Ovary (tissue), 9 donors: ENCODE results near the gene DPYSL4. TPM values are rescaled to one million over a fixed set of nuclear protein-coding genes. Genes with fewer than 3 reads are reported as not detected.

Experiments
- DNase-seq, 5 donors: peaks; one replicate each; pipeline ENCODE4 v3.0.0-alpha.2; 2019 to 2020
- H3K27ac ChIP-seq, 2 donors: fragments of 200-600 bp; one replicate each; pipeline versions ENCODE4 v1.5.1 to v1.8.0; 2019 to 2022
- H3K27me3 ChIP-seq: fragments of 200-600 bp; one replicate; pipeline ENCODE4 v1.8.0; 2022
- H3K36me3 ChIP-seq: fragments of 200-600 bp; sonication (generic); one replicate; pipeline ENCODE4 v1.5.1; 2019
- H3K4me1 ChIP-seq: one replicate; pipeline ENCODE4 v1.8.1; 2013; ENCODE audit warnings: mild to moderate bottlenecking, moderate library complexity; ENCODE audit not compliant: insufficient read depth
- H3K4me3 ChIP-seq: fragments of 200-600 bp; sonication (generic); one replicate; pipeline ENCODE4 v1.5.1; 2017
- H3K9me3 ChIP-seq, 2 donors: fragments of 200-600 bp in 1 of 2; sonication (generic) in 1 of 2; one replicate each; pipeline versions ENCODE4 v1.5.1 to v1.8.1; 2013 to 2019; ENCODE audit warnings: mild to moderate bottlenecking in 1 of 2, moderate library complexity in 1 of 2
- EP300 ChIP-seq: sonication (generic); formaldehyde crosslinking; IDR thresholded peaks from one replicate; pipeline ENCODE4 v1.6.1; 2017; ENCODE audit warnings: antibody characterized with exemption
- POLR2A ChIP-seq: fragments of 450-650 bp; IDR thresholded peaks from one replicate; pipeline ENCODE4 v1.6.1; 2017; ENCODE audit warnings: antibody characterized with exemption, mild to moderate bottlenecking, moderate library complexity
- WGBS, 3 donors: extraction: QIAGEN DNeasy Blood & Tissue Kit in 1 of 3; methylation state at CpG; one replicate each; pipeline versions ENCODE4 v1.1.5 to v1.1.7; 2013 to 2017; 5-methylcytosine and 5-hydroxymethylcytosine counted together
- intact Hi-C, 4 donors: fragments of 100-400 bp; cut with DNase I; formaldehyde crosslinking; loops; one replicate each; pipeline versions ENCODE4 v1.11.0 to v1.15.1; 2022 to 2023
- polyA plus RNA-seq, 2 donors: library from polyadenylated mRNA; stranded (reverse); fragments of 200-250 nt in 1 of 2; fragments of 350-450 nt in 1 of 2; fragmentation: Illumina TruSeq in 1 of 2; extraction: RNeasy Lipid Tissue Mini Kit (QIAGEN cat#74804) in 1 of 2; gene quantifications; one replicate each; pipeline ENCODE4 v1.2.3, GENCODE V29; 2013 to 2014
- total RNA-seq, 7 donors: library from RNA; depleted of rRNA in 2 of 7; stranded (reverse); fragments of >200 nt in 2 of 7; fragmentation: NEBNext Ultra II Directional in 3 of 7; extraction: Animal tissue kit (Norgen Biotek cat#: 25700) in 3 of 7; gene quantifications; one replicate each; pipeline versions ENCODE4 v1.1.0 to v1.2.4, GENCODE V29; 2016 to 2023
- TF ChIP-seq, protein P1 (sequence below), 3 donors: fragments of 450-650 bp in 2 of 3; fragments of 200-600 bp in 1 of 3; IDR thresholded peaks; one replicate each; pipeline versions ENCODE4 v1.5.1 to v1.8.0; 2016 to 2022; ENCODE audit warnings: antibody characterized with exemption in 3 of 3, mild to moderate bottlenecking in 1 of 3
- donor health status: DM: no; HTN: no; CAD: no; lungs with moderate emphysema.
- donor health status: DM: no; HTN: no; CAD: no.
- donor health status: Bipolar disorder and iron deficiency.
- donor health status: DM: yes; HTN: yes; CAD: no.
- donor health status: DM: no; HTN: no; CAD: no.
- donor health status: DM: yes; HTN: yes; CAD: no.

Gene DPYSL4
- total and polyA plus RNA-seq, 9 donors: 0.27 to 7.0 (median 1.7) TPM

DNA sequence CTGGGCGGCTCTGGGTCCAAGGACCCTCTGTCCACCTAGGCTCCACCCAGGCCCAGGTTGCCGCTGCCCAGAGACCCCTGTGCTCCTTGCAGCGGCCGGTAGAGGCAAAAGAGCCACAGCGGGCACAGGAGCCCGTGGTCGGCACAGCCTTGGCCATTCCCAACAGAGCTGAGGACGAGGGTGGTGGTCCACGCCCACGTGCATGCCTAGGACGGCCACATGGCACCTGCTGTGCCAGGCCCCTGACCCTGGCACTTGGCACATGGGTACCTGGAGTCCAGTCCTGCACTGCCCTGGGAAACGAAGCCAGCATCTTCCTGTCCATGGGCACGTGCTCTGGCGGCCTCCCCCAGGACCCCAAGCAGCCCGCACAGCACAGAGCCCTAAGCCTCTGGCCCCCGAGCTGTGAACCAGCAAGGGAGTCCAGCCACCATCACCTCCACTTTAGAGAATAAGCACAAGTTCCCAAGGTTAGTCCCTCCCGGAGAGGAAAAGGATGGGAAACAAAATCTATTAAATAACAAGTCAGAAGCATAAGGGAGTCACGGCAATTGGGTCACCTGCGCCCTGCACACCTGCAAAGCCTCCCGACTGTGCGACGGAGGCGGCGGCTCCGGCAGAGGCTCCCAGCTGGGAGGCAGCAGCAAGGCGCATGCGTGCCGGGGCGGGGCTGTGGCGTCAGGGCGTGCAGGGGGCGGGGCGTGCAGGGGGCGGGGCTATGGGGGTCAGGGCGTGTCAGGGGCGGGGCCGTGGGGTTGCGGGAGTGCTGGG lies 61.9 kb downstream of the DPYSL4 start:
- intact Hi-C loops: no loop called here
- TF ChIP-seq, protein P1, sequence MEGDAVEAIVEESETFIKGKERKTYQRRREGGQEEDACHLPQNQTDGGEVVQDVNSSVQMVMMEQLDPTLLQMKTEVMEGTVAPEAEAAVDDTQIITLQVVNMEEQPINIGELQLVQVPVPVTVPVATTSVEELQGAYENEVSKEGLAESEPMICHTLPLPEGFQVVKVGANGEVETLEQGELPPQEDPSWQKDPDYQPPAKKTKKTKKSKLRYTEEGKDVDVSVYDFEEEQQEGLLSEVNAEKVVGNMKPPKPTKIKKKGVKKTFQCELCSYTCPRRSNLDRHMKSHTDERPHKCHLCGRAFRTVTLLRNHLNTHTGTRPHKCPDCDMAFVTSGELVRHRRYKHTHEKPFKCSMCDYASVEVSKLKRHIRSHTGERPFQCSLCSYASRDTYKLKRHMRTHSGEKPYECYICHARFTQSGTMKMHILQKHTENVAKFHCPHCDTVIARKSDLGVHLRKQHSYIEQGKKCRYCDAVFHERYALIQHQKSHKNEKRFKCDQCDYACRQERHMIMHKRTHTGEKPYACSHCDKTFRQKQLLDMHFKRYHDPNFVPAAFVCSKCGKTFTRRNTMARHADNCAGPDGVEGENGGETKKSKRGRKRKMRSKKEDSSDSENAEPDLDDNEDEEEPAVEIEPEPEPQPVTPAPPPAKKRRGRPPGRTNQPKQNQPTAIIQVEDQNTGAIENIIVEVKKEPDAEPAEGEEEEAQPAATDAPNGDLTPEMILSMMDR (IDR thresholded peaks at IDR 0.05): no peak
- TF ChIP-seq POLR2A: no peak
- Histone ChIP-seq H3K27ac (no peak overlapping the region), H3K4me1 (peaks cover 2% of the 10 kb centered on the region), H3K4me3 (no peak overlapping the region), H3K27me3 (no peaks in the 10 kb centered on the region), H3K9me3 (no peaks in the 10 kb centered on the region), H3K36me3 (no peaks in the 10 kb centered on the region)
- no peak for DNase-seq
- WGBS, 3 donors: 46 to 57% (median 51%) methylated on average over 32 to 38 of the region's 38 CpGs

DNA sequence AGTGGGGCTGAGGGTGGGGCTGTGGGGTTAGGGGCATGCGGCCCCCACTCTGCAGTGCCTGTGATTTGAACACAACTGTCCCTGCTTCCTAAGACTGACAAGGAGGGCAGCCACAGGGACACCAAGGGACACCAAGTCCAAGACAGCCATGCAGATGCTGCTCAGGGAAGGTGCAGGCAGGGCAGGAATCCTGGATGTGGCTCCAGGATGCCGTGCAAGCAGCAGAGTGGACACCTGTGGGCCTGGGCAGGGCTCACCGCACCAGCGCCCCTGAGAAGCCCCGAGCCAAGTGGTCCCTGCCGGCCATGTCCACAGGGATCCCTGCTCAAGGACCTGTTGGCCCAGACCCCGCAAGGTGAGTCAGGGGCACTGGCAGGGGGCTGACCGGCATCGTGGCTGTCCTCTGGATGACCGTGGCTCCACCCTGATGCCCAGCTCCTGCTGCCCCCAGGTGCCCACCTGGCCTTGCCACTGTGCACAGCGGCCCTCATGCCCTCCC lies 62.5 kb downstream of the DPYSL4 start:
- Histone ChIP-seq H3K27me3 (no peaks in the 10 kb centered on the region), H3K27ac (no peak overlapping the region), H3K4me1 (peaks cover 2% of the 10 kb centered on the region), H3K36me3 (no peaks in the 10 kb centered on the region), H3K4me3 (no peak overlapping the region), H3K9me3 (no peaks in the 10 kb centered on the region)
- DNase-seq: no peak
- 72 to 84% (median 82%) methylated on average over 11 of the region's 11 CpGs for WGBS, 3 donors
- TF ChIP-seq POLR2A: no peak
- TF ChIP-seq, protein P1 (IDR thresholded peaks at IDR 0.05): no peak
- TF ChIP-seq EP300: no peak
- intact Hi-C loops: no loop called here

DNA sequence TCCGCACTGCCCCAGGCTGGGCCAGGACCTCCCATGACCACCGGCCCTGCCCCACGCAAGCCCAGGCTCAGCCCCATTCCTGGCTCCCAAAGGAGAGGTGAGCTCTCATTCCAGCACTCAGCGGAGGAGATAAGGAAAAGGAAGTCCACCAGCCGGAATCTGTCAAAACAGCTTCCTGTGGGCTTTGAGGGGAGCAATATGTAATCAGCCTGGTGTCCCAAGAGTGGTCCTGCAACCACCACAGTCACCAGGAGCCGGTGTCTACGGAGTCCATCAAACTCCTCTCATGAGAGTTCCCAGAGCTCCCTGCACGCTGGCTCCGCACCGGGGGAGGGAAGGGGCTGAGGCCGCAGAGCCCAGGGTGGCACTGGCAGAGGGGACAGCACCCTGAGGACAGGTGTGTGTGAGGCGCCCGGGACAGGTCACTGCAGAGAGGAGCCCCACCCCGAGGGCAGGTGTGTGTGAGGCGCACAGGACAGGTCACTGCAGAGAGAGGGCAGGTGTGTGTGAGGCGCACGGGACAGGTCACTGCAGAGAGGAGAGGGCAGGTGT lies 63.2 kb downstream of the DPYSL4 start:
- no peak for DNase-seq

More for the DNA sequence above, 63.2 kb downstream of the DPYSL4 start:
- no peak overlapping the region for H3K4me3 ChIP-seq
- no peak overlapping the region for H3K27ac ChIP-seq
- WGBS, 3 donors: 54 to 59% (median 58%) methylated on average over 15 to 17 of the region's 17 CpGs
- H3K4me1 ChIP-seq: peaks cover 2% of the 10 kb centered on the region
- TF ChIP-seq, protein P1 (IDR thresholded peaks at IDR 0.05): no peak
- TF ChIP-seq POLR2A: no peak
- TF ChIP-seq EP300: no peak
- H3K36me3 ChIP-seq: no peaks in the 10 kb centered on the region
- intact Hi-C loops: no loop called here
- no peaks in the 10 kb centered on the region for H3K9me3 ChIP-seq
- H3K27me3 ChIP-seq: no peaks in the 10 kb centered on the region
